Measurements from ENCODE around the gene UNC93A.
"Not testable (repeated sequence)": the region's sequence is repeated elsewhere in the genome, so short reads cannot be mapped to it uniquely, and the experiment has no call there.

Gene UNC93A

GRCh38 chr6:167309355-167310192, 18.5 kb downstream of the UNC93A start:
- in situ Hi-C loops (cut with MboI; ENCODE audit: low sequenced_read_pairs), result not testable (repeated sequence)

- in situ Hi-C loops (cut with MboI; ENCODE audit: low sequenced_read_pairs), result no loop called here
Observed at GRCh38 chr6:167311286-167311685, 20.2 kb downstream of the UNC93A start.

GRCh38 chr6:167311691-167312090, 20.6 kb downstream of the UNC93A start:
- in situ Hi-C loops (cut with MboI; ENCODE audit: low sequenced_read_pairs), result not testable (repeated sequence)

GRCh38 chr6:167314180-167314821, 23.2 kb downstream of the UNC93A start:
- in situ Hi-C loops (cut with MboI; ENCODE audit: low sequenced_read_pairs), result no loop called here

GRCh38 chr6:167317172-167317571, 26.1 kb downstream of the UNC93A start:
- in situ Hi-C loops (cut with MboI; ENCODE audit: low sequenced_read_pairs), result no loop called here

- in situ Hi-C loops (cut with MboI; ENCODE audit: low sequenced_read_pairs), result not testable (repeated sequence)
Observed at GRCh38 chr6:167318354-167318753, 27.2 kb downstream of the UNC93A start.

GRCh38 chr6:167318856-167319255, 27.7 kb downstream of the UNC93A start:
- in situ Hi-C loops (cut with MboI; ENCODE audit: low sequenced_read_pairs), result not testable (repeated sequence)

- in situ Hi-C loops (cut with MboI; ENCODE audit: low sequenced_read_pairs), result not testable (repeated sequence)
Observed at GRCh38 chr6:167319856-167320753, 29.0 kb downstream of the UNC93A start.

GRCh38 chr6:167320754-167321056, 29.6 kb downstream of the UNC93A start:
- in situ Hi-C loops (cut with MboI; ENCODE audit: low sequenced_read_pairs), result not testable (repeated sequence)

GRCh38 chr6:167321185-167321584, 30.1 kb downstream of the UNC93A start:
- in situ Hi-C loops (cut with MboI; ENCODE audit: low sequenced_read_pairs), result not testable (repeated sequence)

- in situ Hi-C loops (cut with MboI; ENCODE audit: low sequenced_read_pairs), result no loop called here
Observed at GRCh38 chr6:167323111-167323510, 32.0 kb downstream of the UNC93A start.

GRCh38 chr6:167324111-167324510, 33.0 kb downstream of the UNC93A start:
- in situ Hi-C loops (cut with MboI; ENCODE audit: low sequenced_read_pairs), result no loop called here

GRCh38 chr6:167325766-167326165, 34.7 kb downstream of the UNC93A start:
- in situ Hi-C loops (cut with MboI; ENCODE audit: low sequenced_read_pairs), result no loop called here

- in situ Hi-C loops (cut with MboI; ENCODE audit: low sequenced_read_pairs), result no loop called here
Observed at GRCh38 chr6:167327391-167327790, 36.3 kb downstream of the UNC93A start.

- in situ Hi-C loops (cut with MboI; ENCODE audit: low sequenced_read_pairs), result no loop called here
Observed at GRCh38 chr6:167328086-167328485, 37.0 kb downstream of the UNC93A start.

GRCh38 chr6:167329014-167329413, 37.9 kb downstream of the UNC93A start:
- in situ Hi-C loops (cut with MboI; ENCODE audit: low sequenced_read_pairs), result no loop called here

- in situ Hi-C loops (cut with MboI; ENCODE audit: low sequenced_read_pairs), result no loop called here
Observed at GRCh38 chr6:167330750-167331149, 39.6 kb downstream of the UNC93A start.

- in situ Hi-C loops (cut with MboI; ENCODE audit: low sequenced_read_pairs), result no loop called here
Observed at GRCh38 chr6:167331565-167331964, 40.5 kb downstream of the UNC93A start.

- in situ Hi-C loops (cut with MboI; ENCODE audit: low sequenced_read_pairs), result no loop called here
Observed at GRCh38 chr6:167336844-167337630, 45.9 kb downstream of the UNC93A start.

GRCh38 chr6:167337675-167338449, 46.7 kb downstream of the UNC93A start:
- in situ Hi-C loops (cut with MboI; ENCODE audit: low sequenced_read_pairs), result no loop called here

All from hTERT RPE-1 (cell line).